HepG2 (cell line): ENCODE measurements around the gene TKFC. TPM values are rescaled to one million over a fixed set of nuclear protein-coding genes. Genes with fewer than 3 reads are reported as not detected.

Experiments used
- CREM ChIP-seq, 2 experiments: sonication (generic) in 1 of 2; formaldehyde crosslinking in 1 of 2; IDR thresholded peaks; 2 replicates each; pipeline versions ENCODE4 v1.4.0 to v1.6.1; 2016 to 2020; ENCODE audit warnings: antibody characterized with exemption in 1 of 2, mild to moderate bottlenecking in 1 of 2, missing genetic modification reagents in 1 of 2
- FOSL2 ChIP-seq: sonication (generic); formaldehyde crosslinking; IDR thresholded peaks from 2 replicates; pipeline ENCODE4 v1.4.0; 2020; ENCODE audit warnings: missing genetic modification reagents
- KDM4B ChIP-seq: sonication (generic); formaldehyde crosslinking; IDR thresholded peaks from 2 replicates; pipeline ENCODE4 v1.4.0; 2020; ENCODE audit warnings: missing genetic modification reagents
- KLF9 ChIP-seq: IDR thresholded peaks from 2 replicates; pipeline ENCODE4 v1.6.1; 2016; ENCODE audit warnings: low read depth
- MXD4 ChIP-seq: IDR thresholded peaks from 2 replicates; pipeline ENCODE4 v1.6.1; 2016; ENCODE audit warnings: mild to moderate bottlenecking, missing biosample characterization, missing genetic modification reagents
- NFE2L1 ChIP-seq: sonication (generic); formaldehyde crosslinking; IDR thresholded peaks from 2 replicates; pipeline ENCODE4 v1.4.0; 2020; ENCODE audit warnings: missing genetic modification reagents, mild to moderate bottlenecking, borderline replicate concordance
- PAF1 ChIP-seq: IDR thresholded peaks from 2 replicates; pipeline ENCODE4 v1.6.1; 2016; ENCODE audit warnings: missing genetic modification reagents, missing compliant biosample characterization
- PRMT3 ChIP-seq: sonication (generic); formaldehyde crosslinking; IDR thresholded peaks from 2 replicates; pipeline ENCODE4 v1.8.1; 2022; ENCODE audit warnings: low read depth, mild to moderate bottlenecking, moderate library complexity, missing genetic modification reagents, borderline replicate concordance
- RNF2 ChIP-seq: fragments of 450-650 bp; conservative IDR thresholded peaks from 2 replicates; pipeline ENCODE4 v1.6.1; 2016; ENCODE audit warnings: low read depth
- SIN3A ChIP-seq: IDR thresholded peaks from 2 replicates; pipeline ENCODE4 v1.6.1; 2011; ENCODE audit warnings: low read depth, mild to moderate bottlenecking, control low read depth, low read length, borderline replicate concordance
- TBP ChIP-seq: sonication (generic); formaldehyde crosslinking; IDR thresholded peaks from 2 replicates; pipeline ENCODE4 v1.5.0; 2020; ENCODE audit warnings: missing genetic modification reagents
- TBX2 ChIP-seq: sonication (generic); formaldehyde crosslinking; IDR thresholded peaks from 2 replicates; pipeline ENCODE4 v1.5.0; 2020; ENCODE audit warnings: missing genetic modification reagents, mild to moderate bottlenecking, borderline replicate concordance
- ZNF136 ChIP-seq: sonication (generic); formaldehyde crosslinking; IDR thresholded peaks from 2 replicates; pipeline ENCODE4 v1.8.1; 2022; ENCODE audit warnings: low read depth, mild to moderate bottlenecking, moderate library complexity, missing genetic modification reagents
- ZNF652 ChIP-seq: IDR thresholded peaks from 2 replicates; pipeline ENCODE4 v1.6.1; 2016; ENCODE audit warnings: low read depth, borderline replicate concordance
- polyA plus RNA-seq, 8 experiments: library from polyadenylated mRNA; depleted of rRNA in 3 of 8; stranded (reverse) in 7 of 8; unstranded in 1 of 8; fragments of >200 nt; fragmentation: Illumina TruSeq in 4 of 8; extraction: Trizol in 4 of 8; gene quantifications; 2 replicates each; pipeline versions ENCODE4 v1.2.1 to v1.2.3, GENCODE V29; 2011 to 2016; ENCODE audit warnings: low read depth in 4 of 8, missing spikeins in 1 of 8, mixed read lengths in 1 of 8; ENCODE audit not compliant: insufficient read depth in 1 of 8
- total RNA-seq, 5 experiments: library from RNA; depleted of rRNA; stranded (reverse); fragments of >200 nt; fragmentation: Illumina TruSeq; extraction: Trizol; gene quantifications; 2 replicates each; pipeline ENCODE4 v1.2.3, GENCODE V29; 2016; ENCODE audit warnings: low read depth in 1 of 5
- TF ChIP-seq, protein P1 (sequence below): sonication (generic); formaldehyde crosslinking; IDR thresholded peaks from 2 replicates; pipeline ENCODE4 v1.4.0; 2020; ENCODE audit warnings: missing genetic modification reagents
- TF ChIP-seq, protein P2 (sequence below): sonication (generic); formaldehyde crosslinking; IDR thresholded peaks from 2 replicates; pipeline ENCODE4 v1.4.0; 2020; ENCODE audit warnings: missing genetic modification reagents, borderline replicate concordance

TKFC gene
- total and polyA plus RNA-seq, 2 of the 13 experiments (the other 11 are each of a cell fraction or from before 2014, with no cell fraction given): 147 to 197 TPM

DNA sequence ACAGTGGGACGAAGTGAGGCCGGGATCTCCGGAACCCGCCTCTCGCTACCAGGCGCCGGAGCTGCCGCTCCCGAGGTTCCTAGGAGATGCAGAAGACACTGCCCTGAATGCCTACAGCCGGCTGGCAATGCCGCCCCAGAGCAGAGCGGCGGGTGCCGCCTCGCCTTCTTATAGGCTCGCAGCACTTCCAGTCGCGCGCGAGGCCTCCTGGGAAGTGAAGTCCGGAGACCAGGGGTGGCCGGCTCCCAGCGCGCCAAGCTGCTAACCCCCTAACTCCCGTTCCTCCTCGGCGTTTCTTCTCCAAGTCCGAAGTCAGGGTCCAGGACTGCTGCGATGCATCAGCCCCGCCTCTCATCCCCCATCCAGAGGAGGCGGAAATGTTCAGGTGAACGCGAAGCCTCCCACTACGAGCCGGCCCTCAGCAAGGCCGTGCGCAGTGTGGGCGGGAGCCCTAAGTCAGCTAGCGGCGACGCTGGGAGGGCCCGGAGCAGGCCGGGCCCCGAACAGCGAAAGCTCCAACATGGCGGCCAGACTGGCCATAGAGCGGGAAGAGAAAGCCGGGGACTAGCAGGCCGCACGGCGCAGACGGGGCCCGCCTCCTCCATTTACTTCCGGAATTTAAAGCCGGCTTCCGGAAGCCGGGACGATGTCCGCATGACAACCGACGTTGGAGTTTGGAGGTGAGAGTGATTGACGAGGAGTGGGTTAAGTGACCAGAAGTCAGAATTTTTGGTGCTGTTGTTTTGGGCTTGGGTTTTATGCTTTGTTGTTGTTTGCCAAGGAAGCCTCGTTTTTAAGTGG, 28.9 kb downstream of the TKFC start, which contains the start of the genes CYB561A3 and TMEM138 (continued):
- peak; percentile 34; the same call in 1 of the 2 replicates for TF ChIP-seq KLF9
- peak; percentile 80 for TF ChIP-seq SIN3A
- TF ChIP-seq ZNF652: peak; percentile 63
- TF ChIP-seq, protein P1, sequence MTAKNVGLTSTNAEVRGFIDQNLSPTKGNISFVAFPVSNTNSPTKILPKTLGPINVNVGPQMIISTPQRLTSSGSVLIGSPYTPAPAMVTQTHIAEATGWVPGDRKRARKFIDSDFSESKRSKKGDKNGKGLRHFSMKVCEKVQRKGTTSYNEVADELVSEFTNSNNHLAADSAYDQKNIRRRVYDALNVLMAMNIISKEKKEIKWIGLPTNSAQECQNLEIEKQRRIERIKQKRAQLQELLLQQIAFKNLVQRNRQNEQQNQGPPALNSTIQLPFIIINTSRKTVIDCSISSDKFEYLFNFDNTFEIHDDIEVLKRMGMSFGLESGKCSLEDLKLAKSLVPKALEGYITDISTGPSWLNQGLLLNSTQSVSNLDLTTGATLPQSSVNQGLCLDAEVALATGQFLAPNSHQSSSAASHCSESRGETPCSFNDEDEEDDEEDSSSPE (CRISPR knock-in tag): peak; percentile 96
- TF ChIP-seq TBP (CRISPR knock-in tag): no peak
- peak; percentile 78 for TF ChIP-seq CREM (IDR thresholded peaks at IDR 0.05)
- no peak for TF ChIP-seq CREM (CRISPR knock-in tag; IDR thresholded peaks at IDR 0.05)
- TF ChIP-seq RNF2: peak; percentile 91
- peak; percentile 38; the same call in 1 of the 2 replicates for TF ChIP-seq ZNF136 (CRISPR knock-in tag)
- no peak for TF ChIP-seq PRMT3 (CRISPR knock-in tag)
- TF ChIP-seq, protein P2, sequence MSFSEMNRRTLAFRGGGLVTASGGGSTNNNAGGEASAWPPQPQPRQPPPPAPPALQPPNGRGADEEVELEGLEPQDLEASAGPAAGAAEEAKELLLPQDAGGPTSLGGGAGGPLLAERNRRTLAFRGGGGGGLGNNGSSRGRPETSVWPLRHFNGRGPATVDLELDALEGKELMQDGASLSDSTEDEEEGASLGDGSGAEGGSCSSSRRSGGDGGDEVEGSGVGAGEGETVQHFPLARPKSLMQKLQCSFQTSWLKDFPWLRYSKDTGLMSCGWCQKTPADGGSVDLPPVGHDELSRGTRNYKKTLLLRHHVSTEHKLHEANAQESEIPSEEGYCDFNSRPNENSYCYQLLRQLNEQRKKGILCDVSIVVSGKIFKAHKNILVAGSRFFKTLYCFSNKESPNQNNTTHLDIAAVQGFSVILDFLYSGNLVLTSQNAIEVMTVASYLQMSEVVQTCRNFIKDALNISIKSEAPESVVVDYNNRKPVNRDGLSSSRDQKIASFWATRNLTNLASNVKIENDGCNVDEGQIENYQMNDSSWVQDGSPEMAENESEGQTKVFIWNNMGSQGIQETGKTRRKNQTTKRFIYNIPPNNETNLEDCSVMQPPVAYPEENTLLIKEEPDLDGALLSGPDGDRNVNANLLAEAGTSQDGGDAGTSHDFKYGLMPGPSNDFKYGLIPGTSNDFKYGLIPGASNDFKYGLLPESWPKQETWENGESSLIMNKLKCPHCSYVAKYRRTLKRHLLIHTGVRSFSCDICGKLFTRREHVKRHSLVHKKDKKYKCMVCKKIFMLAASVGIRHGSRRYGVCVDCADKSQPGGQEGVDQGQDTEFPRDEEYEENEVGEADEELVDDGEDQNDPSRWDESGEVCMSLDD: peak; percentile 68
- no peak for TF ChIP-seq PAF1 (CRISPR knock-in tag)
- TF ChIP-seq FOSL2: no peak
- TF ChIP-seq MXD4: peak; percentile 71
- TF ChIP-seq TBX2 (CRISPR knock-in tag): peak; percentile 78; the same call in 1 of the 2 replicates
- TF ChIP-seq NFE2L1: no peak
- TF ChIP-seq KDM4B (CRISPR knock-in tag): no peak
